ENCODE measurements around the gene MRPL53.
"Not testable (repeated sequence)": the region's sequence is repeated elsewhere in the genome, so short reads cannot be mapped to it uniquely, and the experiment has no call there.

The MRPL53 gene

GRCh38 chr2:74502147-74502719, 29.8 kb upstream of the MRPL53 start:
- no peak for DNase-seq

- DNase-seq = no peak
Measured at GRCh38 chr2:74501335-74502071, 29.0 kb upstream of the MRPL53 start.

- DNase-seq = no peak
Measured at GRCh38 chr2:74500578-74500946, 28.1 kb upstream of the MRPL53 start.

GRCh38 chr2:74499940-74500577, 27.6 kb upstream of the MRPL53 start:
- no peak for DNase-seq

- DNase-seq = no peak
Measured at GRCh38 chr2:74499267-74499939, 26.9 kb upstream of the MRPL53 start, which contains the start of gene LBX2. Gene LBX2, minus strand, starts transcription at chr2:74499603. Its CDS starts 66 bp downstream, at chr2:74499537.

GRCh38 chr2:74498500-74499266, 26.2 kb upstream of the MRPL53 start:
- no peak for DNase-seq

GRCh38 chr2:74497777-74498499, 25.5 kb upstream of the MRPL53 start:
- no peak for DNase-seq

- no peak for DNase-seq
Measured at GRCh38 chr2:74496997-74497776, 24.7 kb upstream of the MRPL53 start.

- no peak for DNase-seq
Measured at GRCh38 chr2:74495440-74495839, 23.0 kb upstream of the MRPL53 start.

GRCh38 chr2:74493546-74493945, 21.1 kb upstream of the MRPL53 start:
- no peak for DNase-seq

- DNase-seq = no peak
Measured at GRCh38 chr2:74491648-74492544, 19.4 kb upstream of the MRPL53 start.

- DNase-seq = no peak
Measured at GRCh38 chr2:74489906-74490305, 17.4 kb upstream of the MRPL53 start.

GRCh38 chr2:74488643-74489481, 16.4 kb upstream of the MRPL53 start:
- no peak for DNase-seq

GRCh38 chr2:74486141-74486540, 13.7 kb upstream of the MRPL53 start:
- no peak for DNase-seq

- DNase-seq = not testable (repeated sequence)
Measured at GRCh38 chr2:74483675-74484164, 11.2 kb upstream of the MRPL53 start.

- DNase-seq = no peak
Measured at GRCh38 chr2:74482801-74483674, 10.6 kb upstream of the MRPL53 start, which contains the start of the genes CCDC142 and TTC31. Gene CCDC142, minus strand, starts transcription at chr2:74482998. Its CDS starts 161 bp downstream, at chr2:74482837. Gene TTC31, plus strand, starts transcription at chr2:74483081. Its CDS starts 15 bp downstream, at chr2:74483096.

GRCh38 chr2:74481961-74482800, 9.7 kb upstream of the MRPL53 start:
- DNase-seq = no peak
